NT2/D1 (cell line): ENCODE data around the gene GAS7.
"Not testable (repeated sequence)": the region's sequence is repeated elsewhere in the genome, so short reads cannot be mapped to it uniquely, and the experiment has no call there.

Source experiments
- SUZ12 ChIP-seq: IDR thresholded peaks from 2 replicates; pipeline ENCODE4 v1.6.1; 2011; ENCODE audit not compliant: insufficient read length, insufficient read depth; ENCODE audit errors: extremely low read depth
- YY1 ChIP-seq: IDR thresholded peaks from 2 replicates; pipeline ENCODE4 v1.6.1; 2011; ENCODE audit not compliant: insufficient read length, insufficient read depth
- ZNF274 ChIP-seq: IDR thresholded peaks from 2 replicates; pipeline ENCODE4 v1.6.1; 2011; ENCODE audit warnings: mild to moderate bottlenecking, low read depth, low read length

- not testable (repeated sequence) for TF ChIP-seq YY1, ZNF274, SUZ12
Measured at GRCh38 chr17:10057466-10057865, 140.9 kb downstream of the GAS7 start.
